22Rv1 (cell line): ENCODE results near the gene ITPR1.
A peak's percentile ranks its signal among the peaks of the same experiment; 100 is the strongest.

ENCODE experiments used
- H3K27ac ChIP-seq: fragments of 450-650 bp; 2 replicates; pipeline ENCODE4 v1.5.1; 2017
- CTCF ChIP-seq: fragments of 450-650 bp; IDR thresholded peaks from 2 replicates; pipeline ENCODE4 v1.5.1; 2017; ENCODE audit warnings: mild to moderate bottlenecking
- ZFX ChIP-seq: fragments of 450-650 bp; IDR thresholded peaks from 2 replicates; pipeline ENCODE4 v1.6.1; 2017; ENCODE audit warnings: antibody characterized with exemption, borderline replicate concordance

Gene ITPR1

GRCh38 chr3:4629095-4630007 is 136.2 kb downstream of the ITPR1 start:
- H3K27ac ChIP-seq, result no peak overlapping the region
- TF ChIP-seq CTCF (no peak), ZFX (no peak)

DNA sequence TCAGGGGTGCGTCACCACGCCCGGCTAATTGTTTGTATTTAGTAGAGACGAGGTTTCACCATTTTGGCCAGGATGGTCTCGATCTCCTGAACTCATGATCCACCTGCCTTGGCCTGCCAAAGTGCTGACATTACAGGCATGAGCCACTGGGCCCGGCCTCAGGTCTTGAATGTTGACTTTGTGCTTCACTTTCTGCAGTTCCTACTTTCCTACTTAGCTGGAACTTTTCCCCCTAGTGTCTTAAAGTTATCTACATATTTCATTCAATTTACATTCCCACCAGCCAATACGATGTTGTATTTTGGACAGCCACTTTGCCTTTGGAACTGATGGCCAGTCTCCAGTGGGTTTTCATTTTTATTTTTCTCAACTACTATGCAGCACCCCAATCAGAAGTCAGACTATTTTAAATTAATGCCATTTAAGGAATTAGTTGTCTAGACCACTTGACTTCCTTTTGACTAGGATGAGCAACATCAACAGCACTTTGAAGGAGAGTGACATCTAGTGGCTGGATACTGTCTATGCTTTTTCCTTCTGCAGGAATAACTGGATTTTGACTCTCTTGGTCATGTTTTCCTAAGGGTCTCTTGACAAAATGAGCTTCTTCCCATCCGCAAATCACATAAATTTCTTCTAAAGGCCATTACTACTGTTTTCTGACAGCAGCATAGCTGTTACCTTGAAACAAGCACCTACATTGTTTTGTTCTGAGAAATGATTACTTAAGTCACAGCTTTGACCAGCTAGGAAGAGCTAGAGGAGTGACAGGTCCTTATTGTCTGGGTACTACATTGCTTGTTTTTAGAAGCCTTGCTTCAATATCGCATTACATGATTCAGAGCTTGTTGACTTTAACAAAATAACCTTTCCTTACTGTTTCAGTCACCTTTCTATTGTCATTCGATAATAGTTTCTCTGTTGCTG is 140.2 kb downstream of the ITPR1 start:
- TF ChIP-seq CTCF, result peak; percentile 87
- TF ChIP-seq ZFX, result no peak
- H3K27ac ChIP-seq, result no peak overlapping the region

DNA sequence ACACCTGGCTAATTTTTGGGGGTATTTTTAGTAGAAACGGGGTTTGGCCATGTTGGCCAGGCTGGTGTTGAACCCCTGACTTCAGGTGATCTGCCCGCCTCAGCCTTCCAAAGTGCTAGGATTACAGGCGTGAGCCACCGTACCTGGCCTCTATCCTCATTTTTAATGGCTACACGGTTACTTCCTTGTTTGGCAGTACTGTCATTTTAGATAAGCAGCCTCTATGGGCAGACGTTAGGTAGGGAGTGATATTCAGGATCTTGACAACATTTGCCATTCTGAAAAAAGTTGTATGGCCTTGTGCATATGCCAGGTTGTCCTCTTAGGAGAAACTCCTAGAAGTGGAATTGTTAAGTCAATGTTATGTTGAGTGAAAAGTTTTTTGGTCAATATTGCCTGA is 141.7 kb downstream of the ITPR1 start:
- no peak overlapping the region for H3K27ac ChIP-seq
- TF ChIP-seq ZFX (no peak), CTCF (no peak)

GRCh38 chr3:4637265-4637664 is 144.1 kb downstream of the ITPR1 start:
- no peak overlapping the region for H3K27ac ChIP-seq
- TF ChIP-seq CTCF (no peak), ZFX (no peak)

DNA sequence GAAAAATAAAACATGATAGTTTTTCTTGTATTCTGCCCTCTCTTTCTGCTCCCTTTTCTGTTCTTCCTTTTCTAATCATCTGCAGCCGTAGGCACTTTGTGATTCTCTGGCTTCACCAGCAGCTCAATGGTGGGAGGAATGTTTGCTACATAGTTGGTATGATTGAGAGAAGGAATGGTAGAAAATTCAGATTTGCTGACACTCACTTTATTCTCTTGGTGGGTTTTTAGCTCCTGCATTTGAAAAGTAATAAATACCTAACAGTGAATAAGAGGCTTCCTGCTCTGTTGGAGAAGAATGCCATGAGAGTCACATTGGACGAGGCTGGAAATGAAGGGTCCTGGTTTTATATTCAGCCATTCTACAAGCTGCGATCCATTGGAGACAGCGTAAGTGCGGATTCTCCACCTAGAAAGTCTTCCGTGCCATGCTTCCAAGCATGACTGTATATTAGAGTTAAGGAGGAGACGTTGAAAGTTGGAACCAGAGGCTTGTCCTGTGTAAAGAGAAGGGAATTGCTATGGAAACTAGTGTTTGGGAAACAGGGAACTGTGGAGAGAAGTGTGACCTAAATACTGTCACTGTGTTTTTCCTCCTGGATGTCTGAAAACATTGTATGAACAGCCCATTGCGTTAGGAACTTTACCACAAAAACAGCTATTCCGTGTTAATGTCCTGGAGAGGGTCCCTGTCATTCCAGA is 148.9 kb downstream of the ITPR1 start:
- TF ChIP-seq ZFX, result no peak
- no peak for TF ChIP-seq CTCF
- no peak overlapping the region for H3K27ac ChIP-seq

- TF ChIP-seq ZFX, result no peak
- no peak for TF ChIP-seq CTCF
- H3K27ac ChIP-seq, result no peak overlapping the region
Observed at GRCh38 chr3:4642611-4643010, 149.5 kb downstream of the ITPR1 start.
